Uterus (tissue), 4 donors: ENCODE results near the gene PRKN. TPM values are rescaled to one million over a fixed set of nuclear protein-coding genes. Genes with fewer than 3 reads are reported as not detected.

ENCODE experiments used
- DNase-seq, 2 donors: peaks; one replicate each; pipeline ENCODE4 v3.0.0-alpha.2; 2019 to 2020
- H3K27ac ChIP-seq, 2 donors: fragments of 200-600 bp; sonication (generic); 1 replicate in 1 of 2; 2 replicates in 1 of 2; pipeline ENCODE4 v1.5.1; 2016 to 2018
- H3K27me3 ChIP-seq, 2 donors: fragments of 200-600 bp; sonication (generic); one replicate each; pipeline ENCODE4 v1.5.1; 2018 to 2019; ENCODE audit warnings: control low read depth in 1 of 2
- H3K36me3 ChIP-seq, 2 donors: fragments of 200-600 bp; sonication (generic); one replicate each; pipeline ENCODE4 v1.5.1; 2019; ENCODE audit warnings: control low read depth in 1 of 2
- H3K4me1 ChIP-seq, 2 donors: fragments of 200-600 bp; sonication (generic); one replicate each; pipeline ENCODE4 v1.5.1; 2018 to 2019; ENCODE audit warnings: control low read depth in 1 of 2
- H3K4me3 ChIP-seq, 2 donors: fragments of 200-600 bp; sonication (generic); 1 replicate in 1 of 2; 2 replicates in 1 of 2; pipeline ENCODE4 v1.5.1; 2018 to 2019; ENCODE audit warnings: mild to moderate bottlenecking in 1 of 2
- H3K9me3 ChIP-seq, 2 donors: fragments of 200-600 bp; sonication (generic); one replicate each; pipeline ENCODE4 v1.5.1; 2019; ENCODE audit warnings: control low read depth in 1 of 2
- CTCF ChIP-seq, 4 experiments: fragments of 200-600 bp in 2 of 4; fragments of 450-650 bp in 2 of 4; sonication (generic) in 2 of 4; IDR thresholded peaks; one replicate each; pipeline ENCODE4 v1.5.1; 2016 to 2019; ENCODE audit warnings: antibody characterized with exemption in 4 of 4, mild to moderate bottlenecking in 2 of 4, moderate library complexity in 1 of 4
- POLR2A ChIP-seq, 2 donors: fragments of 450-650 bp; IDR thresholded peaks; one replicate each; pipeline ENCODE4 v1.6.1; 2016; ENCODE audit warnings: antibody characterized with exemption in 2 of 2, mild to moderate bottlenecking in 1 of 2, moderate library complexity in 1 of 2
- intact Hi-C: fragments of 100-400 bp; cut with DNase I; formaldehyde crosslinking; loops from one replicate; pipeline ENCODE4 v1.15.1; 2023; ENCODE audit warnings: low total_unique reads
- total RNA-seq, 4 donors: library from RNA; depleted of rRNA in 3 of 4; stranded (reverse); fragments of >200 nt in 3 of 4; gene quantifications; one replicate each; pipeline versions ENCODE4 v1.1.0 to v1.2.4, GENCODE V29; 2014 to 2023
- donor health status: DM: yes; HTN: yes; CAD: no.

The PRKN gene
- total RNA-seq, 4 donors from 2014 or later: 10.2 to 21.3 (median 13.1) TPM

- H3K4me3 ChIP-seq: no peak overlapping the region
- intact Hi-C loops: no loop called here
- no peak overlapping the region for H3K27ac ChIP-seq
- no peaks in the 10 kb centered on the region for H3K4me1 ChIP-seq
- TF ChIP-seq POLR2A (IDR thresholded peaks at IDR 0.05) (no peak), CTCF (IDR thresholded peaks at IDR 0.05) (no peak)
- H3K9me3 ChIP-seq: no peaks in the 10 kb centered on the region
- DNase-seq: no peak
- no peaks in the 10 kb centered on the region for H3K36me3 ChIP-seq
- H3K27me3 ChIP-seq: no peaks in the 10 kb centered on the region
Measured at GRCh38 chr6:161568885-161569456, 1158.6 kb downstream of the PRKN start.

GRCh38 chr6:161564952-161565351 is 1162.6 kb downstream of the PRKN start:
- H3K27ac ChIP-seq: no peak overlapping the region
- no peaks in the 10 kb centered on the region for H3K27me3 ChIP-seq
- intact Hi-C loops: no loop called here
- H3K36me3 ChIP-seq: no peaks in the 10 kb centered on the region
- no peaks in the 10 kb centered on the region for H3K4me1 ChIP-seq
- TF ChIP-seq POLR2A (IDR thresholded peaks at IDR 0.05) (no peak), CTCF (IDR thresholded peaks at IDR 0.05) (no peak)
- no peaks in the 10 kb centered on the region for H3K9me3 ChIP-seq
- no peak for DNase-seq
- no peak overlapping the region for H3K4me3 ChIP-seq

- intact Hi-C loops: no loop called here
- no peaks in the 10 kb centered on the region for H3K4me1 ChIP-seq
- H3K4me3 ChIP-seq: no peak overlapping the region
- DNase-seq: no peak
- H3K27ac ChIP-seq: no peak overlapping the region
- TF ChIP-seq CTCF (IDR thresholded peaks at IDR 0.05): no peak
- no peak for TF ChIP-seq POLR2A (IDR thresholded peaks at IDR 0.05)
- H3K27me3 ChIP-seq: no peaks in the 10 kb centered on the region
- H3K36me3 ChIP-seq: no peaks in the 10 kb centered on the region
- H3K9me3 ChIP-seq: no peaks in the 10 kb centered on the region
Measured at GRCh38 chr6:161561908-161562307, 1165.7 kb downstream of the PRKN start.

- no peak overlapping the region for H3K27ac ChIP-seq
- no peak for DNase-seq
Measured at GRCh38 chr6:161557333-161558107, 1170.0 kb downstream of the PRKN start.

More at GRCh38 chr6:161557333-161558107, 1170.0 kb downstream of the PRKN start:
- intact Hi-C loops: no loop called here
- TF ChIP-seq CTCF (IDR thresholded peaks at IDR 0.05): no peak
- Histone ChIP-seq H3K4me1 (no peaks in the 10 kb centered on the region), H3K4me3 (no peak overlapping the region), H3K36me3 (no peaks in the 10 kb centered on the region), H3K9me3 (peaks cover 0 to 17% of the 10 kb centered on the region in 2 donors), H3K27me3 (no peaks in the 10 kb centered on the region)
